Left ventricle myocardium inferior (tissue), 1 donor: ENCODE measurements around the gene LDLRAD4. TPM values are rescaled to one million over a fixed set of nuclear protein-coding genes. Genes with fewer than 3 reads are reported as not detected.
A peak's percentile ranks its signal among the peaks of the same experiment; 100 is the strongest.

Experiments
- DNase-seq: peaks from one replicate; pipeline ENCODE4 v3.0.0-alpha.2; 2020
- H3K27ac ChIP-seq: fragments of 200-600 bp; replicated peaks from 2 replicates; pipeline ENCODE4 v1.8.0; 2021
- H3K27me3 ChIP-seq: fragments of 200-600 bp; 2 replicates; pipeline ENCODE4 v1.8.0; 2021; ENCODE audit warnings: low read depth
- H3K36me3 ChIP-seq: fragments of 200-600 bp; 2 replicates; pipeline ENCODE4 v1.8.0; 2021
- H3K4me1 ChIP-seq: fragments of 200-600 bp; 2 replicates; pipeline ENCODE4 v1.8.0; 2021
- H3K4me3 ChIP-seq: fragments of 200-600 bp; 2 replicates; pipeline ENCODE4 v1.8.0; 2021; ENCODE audit warnings: mild to moderate bottlenecking, moderate library complexity
- H3K9me3 ChIP-seq: fragments of 200-600 bp; replicated peaks from 2 replicates; pipeline ENCODE4 v1.8.0; 2021
- CTCF ChIP-seq: fragments of 200-600 bp; IDR thresholded peaks from 2 replicates; pipeline ENCODE4 v1.8.0; 2021; ENCODE audit warnings: antibody characterized with exemption, mild to moderate bottlenecking, borderline replicate concordance
- intact Hi-C: fragments of 100-400 bp; cut with micrococcal nuclease; formaldehyde crosslinking; loops from one replicate; pipeline ENCODE4 v1.11.0; 2022
- total RNA-seq: library from RNA; stranded (reverse); fragmentation: NEBNext Ultra II Directional; extraction: Animal tissue kit (Norgen Biotek cat#: 25700); gene quantifications from one replicate; pipeline ENCODE4 v1.2.1, GENCODE V29; 2021
- donor health status: DM: no; HTN: yes; CAD: no; lungs with severe emphysema.

The LDLRAD4 gene
- total RNA-seq, 1 donor from 2014 or later, result 43.3 TPM

- DNase-seq, result no peak
- intact Hi-C loops, result loop anchor here (10.0 kb wide), 1 partner anchor 67 kb away; no protein-coding TSS in a partner anchor
Observed at GRCh38 chr18:13451661-13452387, 233.3 kb downstream of the LDLRAD4 start.

GRCh38 chr18:13452388-13452811 lies 233.8 kb downstream of the LDLRAD4 start:
- intact Hi-C loops, result loop anchor here (10.0 kb wide), 1 partner anchor 68 kb away; no protein-coding TSS in a partner anchor
- H3K9me3 ChIP-seq, result no peaks in the 10 kb centered on the region
- no peaks in the 10 kb centered on the region for H3K27me3 ChIP-seq
- H3K36me3 ChIP-seq, result no peaks in the 10 kb centered on the region
- TF ChIP-seq CTCF, result no peak
- H3K4me3 ChIP-seq, result no peak overlapping the region
- DNase-seq, result no peak
- H3K27ac ChIP-seq, result peak overlapping the region; percentile 32
- H3K4me1 ChIP-seq, result peaks cover 76% of the 10 kb centered on the region

More at GRCh38 chr18:13451661-13452387, 233.3 kb downstream of the LDLRAD4 start:
- no peaks in the 10 kb centered on the region for H3K36me3 ChIP-seq
- H3K27ac ChIP-seq, result peak overlapping the region; percentile 32
- no peak for TF ChIP-seq CTCF
- no peak overlapping the region for H3K4me3 ChIP-seq
- H3K27me3 ChIP-seq, result no peaks in the 10 kb centered on the region
- peaks cover 82% of the 10 kb centered on the region for H3K4me1 ChIP-seq
- H3K9me3 ChIP-seq, result no peaks in the 10 kb centered on the region

GRCh38 chr18:13452871-13453680 lies 234.5 kb downstream of the LDLRAD4 start:
- peaks cover 70% of the 10 kb centered on the region for H3K4me1 ChIP-seq
- H3K4me3 ChIP-seq, result no peak overlapping the region
- no peaks in the 10 kb centered on the region for H3K9me3 ChIP-seq
- DNase-seq, result no peak
- no peaks in the 10 kb centered on the region for H3K27me3 ChIP-seq
- peak overlapping the region; percentile 32 for H3K27ac ChIP-seq
- TF ChIP-seq CTCF, result no peak
- intact Hi-C loops, result loop anchor here (10.0 kb wide), 1 partner anchor 68 kb away; no protein-coding TSS in a partner anchor
- no peaks in the 10 kb centered on the region for H3K36me3 ChIP-seq

GRCh38 chr18:13453714-13454113 lies 235.2 kb downstream of the LDLRAD4 start:
- DNase-seq, result no peak
- TF ChIP-seq CTCF, result no peak
- H3K27me3 ChIP-seq, result no peaks in the 10 kb centered on the region
- intact Hi-C loops, result loop anchor here (10.0 kb wide), 1 partner anchor 69 kb away; no protein-coding TSS in a partner anchor
- H3K36me3 ChIP-seq, result no peaks in the 10 kb centered on the region
- H3K4me1 ChIP-seq, result peaks cover 67% of the 10 kb centered on the region
- H3K9me3 ChIP-seq, result peaks cover 6% of the 10 kb centered on the region
- H3K27ac ChIP-seq, result peak overlapping the region; percentile 32
- no peak overlapping the region for H3K4me3 ChIP-seq

- Histone ChIP-seq H3K4me3 (no peak overlapping the region), H3K27ac (peak overlapping the region; percentile 32), H3K9me3 (peaks cover 7% of the 10 kb centered on the region), H3K27me3 (no peaks in the 10 kb centered on the region), H3K36me3 (no peaks in the 10 kb centered on the region), H3K4me1 (peaks cover 65% of the 10 kb centered on the region)
- no peak for TF ChIP-seq CTCF
- intact Hi-C loops, result loop anchor here (10.0 kb wide), 1 partner anchor 70 kb away; no protein-coding TSS in a partner anchor
- DNase-seq, result no peak
Observed at GRCh38 chr18:13454363-13455150, 236.0 kb downstream of the LDLRAD4 start.
